Hematopoietic multipotent progenitor cell treated with erythropoietin and hydrocortisone succinate and interleukin-3 and kit ligand, for 8 days (in vitro differentiated cells): ENCODE data around the gene USH2A.

ENCODE experiments used
- DNase-seq: peaks from one replicate; pipeline ENCODE4 v3.0.0-alpha.2; 2015

USH2A gene

GRCh38 chr1:215672482-215672881 lies 750.8 kb downstream of the USH2A start:
- DNase-seq: no peak

GRCh38 chr1:215669806-215670491 lies 753.3 kb downstream of the USH2A start:
- DNase-seq: no peak

GRCh38 chr1:215667761-215668160 lies 755.5 kb downstream of the USH2A start:
- no peak for DNase-seq

- no peak for DNase-seq
Observed at GRCh38 chr1:215665215-215665614, 758.0 kb downstream of the USH2A start.

- no peak for DNase-seq
Observed at GRCh38 chr1:215661033-215661432, 762.2 kb downstream of the USH2A start.

GRCh38 chr1:215660259-215660658 lies 763.0 kb downstream of the USH2A start:
- DNase-seq: no peak

- DNase-seq: no peak
Observed at GRCh38 chr1:215657047-215657446, 766.2 kb downstream of the USH2A start.

- DNase-seq: no peak
Observed at GRCh38 chr1:215652371-215652770, 770.9 kb downstream of the USH2A start.

- DNase-seq: no peak
Observed at GRCh38 chr1:215651867-215652266, 771.4 kb downstream of the USH2A start.

- no peak for DNase-seq
Observed at GRCh38 chr1:215650446-215651149, 772.6 kb downstream of the USH2A start.

GRCh38 chr1:215648957-215649356 lies 774.3 kb downstream of the USH2A start:
- DNase-seq: no peak

GRCh38 chr1:215647738-215648137 lies 775.5 kb downstream of the USH2A start:
- DNase-seq: no peak

GRCh38 chr1:215645861-215646260 lies 777.4 kb downstream of the USH2A start:
- DNase-seq: no peak

GRCh38 chr1:215645182-215645581 lies 778.1 kb downstream of the USH2A start:
- no peak for DNase-seq

GRCh38 chr1:215643592-215644321 lies 779.5 kb downstream of the USH2A start:
- DNase-seq: no peak

GRCh38 chr1:215640429-215641148 lies 782.7 kb downstream of the USH2A start:
- no peak for DNase-seq

- no peak for DNase-seq
Observed at GRCh38 chr1:215637041-215637573, 786.1 kb downstream of the USH2A start.

- DNase-seq: no peak
Observed at GRCh38 chr1:215636258-215636965, 786.8 kb downstream of the USH2A start.

- DNase-seq: no peak
Observed at GRCh38 chr1:215635827-215636226, 787.4 kb downstream of the USH2A start.

- no peak for DNase-seq
Observed at GRCh38 chr1:215631489-215631888, 791.8 kb downstream of the USH2A start.

GRCh38 chr1:215631040-215631439 lies 792.2 kb downstream of the USH2A start:
- no peak for DNase-seq

- DNase-seq: no peak
Observed at GRCh38 chr1:215625949-215626348, 797.3 kb downstream of the USH2A start.
